ENCODE results near the gene GDNF.

Gene GDNF

DNA sequence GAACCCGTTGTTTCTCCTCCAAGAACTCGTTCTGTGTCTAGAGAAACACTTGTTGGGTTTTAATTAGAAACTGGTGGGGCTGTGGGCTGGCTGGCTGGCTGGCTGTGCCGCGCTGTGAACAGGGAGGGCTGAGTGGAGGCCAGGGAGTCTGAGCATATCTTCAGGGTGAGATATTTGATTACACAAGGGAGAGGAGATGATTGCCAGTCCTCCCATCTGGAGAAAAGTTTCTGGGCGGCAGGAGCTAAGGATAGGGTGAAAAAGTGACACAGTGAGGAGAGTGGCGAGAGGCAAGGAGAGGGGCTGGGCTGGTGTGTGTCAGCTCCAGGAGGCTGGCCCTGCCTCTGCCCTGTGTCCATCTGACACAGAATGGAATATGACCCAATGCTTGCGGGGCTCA is 63.0 kb downstream of the GDNF start:
- no peak for DNase-seq

DNA sequence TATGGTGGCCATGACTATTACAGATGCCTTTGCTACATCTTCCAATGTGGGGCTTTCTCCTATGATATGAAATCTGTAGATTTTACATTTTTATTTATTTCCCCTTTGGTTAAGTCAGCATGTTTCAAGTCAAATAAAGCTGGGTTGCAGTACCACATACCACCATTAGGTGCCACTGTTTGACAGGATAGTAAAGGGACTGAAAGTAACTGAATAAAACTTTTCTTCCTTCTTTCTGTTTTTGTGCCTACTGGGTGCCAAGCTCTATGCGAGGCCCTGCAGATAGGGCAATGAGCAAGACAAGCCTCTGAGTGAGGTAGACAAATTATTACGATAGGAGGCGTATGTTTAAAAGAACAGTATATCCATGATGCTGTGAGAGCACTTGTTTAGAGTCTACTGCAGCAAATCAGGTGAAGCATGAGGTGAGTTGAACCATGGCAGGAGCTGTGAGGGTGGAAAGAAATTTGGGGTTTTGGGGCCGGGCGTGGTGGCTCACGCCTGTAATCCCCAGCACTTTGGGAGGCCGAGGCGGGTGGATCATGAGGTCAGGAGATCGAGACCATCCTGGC is 64.8 kb downstream of the GDNF start:
- peak in 1 of 6 experiments; percentile 1 for DNase-seq

DNA sequence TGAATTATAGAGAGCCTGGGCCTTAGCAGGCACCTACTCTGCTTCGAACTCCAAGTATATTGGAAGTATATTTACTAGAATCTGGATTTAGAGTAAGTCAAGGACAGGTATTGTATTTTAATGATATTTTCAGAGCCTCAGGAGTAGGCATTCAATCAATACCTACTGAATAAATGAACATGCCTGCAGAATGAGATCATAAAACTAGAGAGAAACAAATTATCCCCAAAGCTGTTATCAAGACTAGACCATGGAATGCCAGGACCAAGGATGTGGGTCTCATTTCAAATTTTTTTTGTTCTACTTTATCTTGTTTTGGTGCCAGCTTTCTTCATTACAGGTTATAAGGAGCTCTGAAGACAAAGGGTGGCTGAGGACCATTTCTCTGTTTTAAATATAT is 66.0 kb downstream of the GDNF start:
- no peak for DNase-seq

DNA sequence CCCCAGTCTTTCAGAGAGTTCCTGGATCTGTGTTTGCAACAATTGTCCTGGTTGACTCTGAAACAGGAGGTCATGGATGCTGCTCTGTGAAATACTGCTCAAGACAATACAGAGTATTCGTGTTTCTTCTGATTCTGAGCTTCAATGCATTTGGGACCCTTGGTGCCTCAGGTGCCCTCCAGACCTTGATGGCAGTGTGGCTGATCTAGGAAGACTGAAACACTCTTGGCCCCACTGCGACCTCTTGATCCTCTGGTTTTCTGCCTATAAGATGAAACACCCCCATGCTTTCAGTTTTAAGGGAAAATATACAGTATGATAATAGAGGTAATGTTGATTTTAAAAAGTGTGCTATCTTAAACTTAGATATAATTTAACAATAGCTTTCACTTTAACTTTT is 67.6 kb downstream of the GDNF start:
- no peak for DNase-seq

DNA sequence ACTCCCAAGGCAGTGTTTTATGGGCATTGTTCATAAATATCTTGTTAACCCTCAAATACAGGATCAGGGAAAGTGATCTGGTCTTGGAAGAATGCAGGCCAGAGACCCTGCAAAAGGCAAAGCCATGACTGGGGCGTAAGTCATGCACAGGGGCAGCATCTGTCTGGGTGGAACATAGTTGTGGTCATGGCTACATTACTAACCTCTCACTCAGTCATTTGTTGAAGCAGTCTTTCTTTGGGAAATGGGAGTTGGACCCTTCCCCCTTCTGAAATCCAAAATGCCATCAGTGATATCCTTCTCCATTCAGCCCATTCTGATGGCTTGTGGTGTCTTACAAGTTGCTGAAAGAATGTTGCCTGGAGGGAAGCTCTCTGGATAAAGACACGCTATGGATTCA is 68.1 kb downstream of the GDNF start:
- DNase-seq = no peak

DNA sequence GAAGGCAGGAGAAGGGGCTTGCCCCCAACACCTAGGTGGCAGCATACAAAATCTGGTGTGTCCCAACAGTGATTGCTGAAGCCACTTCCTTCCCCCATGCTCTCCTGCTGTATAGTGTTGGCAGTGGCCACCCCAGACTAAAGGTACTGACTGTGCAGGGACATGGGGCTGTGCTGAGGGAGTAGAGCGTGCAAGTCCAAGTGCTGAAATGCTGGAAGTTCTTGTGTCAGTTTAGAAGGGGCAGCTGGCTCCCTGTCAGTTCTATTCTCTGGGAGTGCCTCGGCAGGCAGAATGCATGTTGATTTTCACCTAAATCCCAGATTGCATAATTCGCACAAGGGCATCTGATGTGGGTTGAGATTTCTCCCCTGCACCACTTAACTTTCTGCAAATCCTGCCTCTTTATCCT is 68.6 kb downstream of the GDNF start:
- no peak for DNase-seq

DNA sequence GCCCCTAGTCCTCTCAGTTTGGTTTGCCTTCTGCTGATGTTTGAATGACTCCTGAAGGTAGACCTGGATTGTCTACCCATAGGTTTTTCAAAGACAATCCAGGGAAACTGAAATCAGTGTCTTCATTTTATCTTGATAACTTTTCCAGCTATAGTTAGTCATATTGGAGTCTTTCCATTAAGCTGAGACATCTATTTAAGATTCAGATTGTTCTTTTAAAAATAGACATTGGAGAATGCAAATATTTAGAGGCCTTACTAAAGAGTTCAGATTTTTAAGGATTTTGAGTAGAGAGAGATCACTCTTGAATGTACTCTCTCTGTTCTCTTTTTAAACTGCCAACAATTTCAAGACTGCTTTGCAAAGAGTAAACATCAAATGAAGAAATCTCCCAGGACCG is 69.1 kb downstream of the GDNF start:
- no peak for DNase-seq

DNA sequence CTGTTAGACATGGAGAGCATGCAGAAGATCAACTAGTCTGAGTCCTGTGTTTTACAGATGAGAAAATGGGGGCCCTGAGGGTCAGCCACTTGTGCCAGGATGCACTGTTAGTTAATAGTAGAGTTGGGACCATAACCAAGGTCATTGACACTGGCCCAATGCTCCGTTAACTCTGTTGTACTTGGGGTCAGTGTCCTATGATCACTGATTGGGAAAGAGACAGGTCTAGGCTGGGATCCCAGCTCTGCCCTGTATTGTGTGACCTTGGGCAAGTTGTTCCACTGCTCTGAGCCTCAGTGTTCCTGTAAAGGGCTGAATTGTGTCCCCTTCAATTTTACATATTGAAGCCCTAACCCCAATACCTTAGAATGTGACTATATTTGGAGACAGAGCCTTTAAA is 70.0 kb downstream of the GDNF start:
- DNase-seq = no peak

DNA sequence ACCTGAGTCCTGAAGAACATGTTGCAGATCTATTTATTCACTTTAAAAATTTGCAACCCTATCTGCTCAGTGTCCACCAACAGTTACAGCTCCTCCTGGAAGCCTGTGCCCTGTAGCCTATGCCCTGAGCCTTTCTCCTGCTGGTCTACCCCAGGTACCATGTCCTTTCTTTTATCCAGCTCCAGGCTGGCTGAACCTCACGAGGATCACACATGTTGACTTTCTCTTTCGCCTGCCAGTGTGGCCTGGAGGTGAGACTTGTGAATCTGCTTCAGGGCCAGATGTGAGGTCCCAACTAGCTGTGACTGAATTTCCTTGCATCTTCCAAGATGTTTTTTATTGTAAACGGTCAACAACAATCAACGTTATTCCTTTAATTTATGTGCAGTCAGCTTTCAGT is 70.7 kb downstream of the GDNF start:
- DNase-seq = no peak

DNA sequence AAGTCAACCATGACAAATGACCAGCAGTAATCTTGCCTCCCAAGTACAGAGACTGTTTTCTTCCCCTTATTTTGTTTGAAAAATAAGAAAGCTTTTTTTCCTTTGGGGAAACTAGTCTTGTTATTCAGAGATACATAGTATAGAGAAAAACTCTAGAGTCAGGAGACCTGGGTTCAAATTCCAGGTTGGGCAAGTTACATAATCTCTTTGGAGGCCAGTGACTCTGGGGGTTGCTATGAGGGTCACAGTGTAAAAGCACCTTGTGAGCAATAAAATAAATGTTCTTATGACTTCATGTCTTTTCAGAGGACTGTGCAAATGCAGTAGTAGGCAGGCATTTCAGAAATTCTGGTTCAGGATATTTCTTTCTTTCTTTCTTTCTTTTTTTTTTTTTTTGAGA is 71.5 kb downstream of the GDNF start:
- DNase-seq = no peak

DNA sequence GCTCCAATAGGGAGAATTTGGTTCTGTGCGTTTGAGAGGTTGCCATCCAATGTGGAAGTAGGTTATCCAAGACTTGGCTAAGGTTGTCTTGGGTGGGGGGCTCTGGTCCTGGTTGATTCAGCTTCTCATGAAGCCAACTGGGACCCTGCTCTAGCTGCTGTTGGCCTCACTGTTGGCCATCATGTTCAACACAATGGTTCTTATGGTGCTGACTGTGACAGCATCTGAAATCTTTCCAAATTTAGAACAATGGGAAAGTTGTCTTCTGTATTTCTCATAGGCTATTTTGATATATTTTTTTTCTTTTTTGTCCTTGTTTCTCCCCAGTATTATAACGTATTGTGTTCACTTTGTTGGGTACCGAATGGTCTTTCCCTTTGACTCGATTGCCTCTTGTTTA is 71.9 kb downstream of the GDNF start:
- DNase-seq = no peak

DNA sequence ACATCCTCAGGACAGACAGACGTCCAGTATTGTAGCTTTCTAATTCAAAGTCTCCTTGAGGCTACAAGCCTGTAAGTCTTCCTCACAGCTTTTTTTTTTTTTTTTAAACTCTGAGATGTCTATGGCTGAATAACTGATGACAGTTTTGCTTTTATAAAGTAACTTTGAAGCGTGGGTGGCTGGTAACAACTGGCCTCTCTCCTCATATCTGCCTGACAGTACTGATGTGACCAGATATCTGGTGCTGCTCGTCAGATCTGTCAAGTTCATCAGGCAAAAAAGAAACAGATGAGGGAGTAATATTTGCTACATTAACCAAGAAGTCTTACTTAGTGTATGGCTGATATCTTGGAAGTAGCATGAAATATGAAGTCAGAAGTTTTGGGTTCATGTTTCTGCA is 72.6 kb downstream of the GDNF start:
- no peak for DNase-seq

Data from stimulated activated naive CD4-positive, alpha-beta T cell (primary cell).